MM.1S (cell line): ENCODE measurements around the gene ZNF692.

Source experiments
- CTCF ChIP-seq: fragments of 300-600 bp; sonication (generic); IDR thresholded peaks from 2 replicates; pipeline ENCODE4 v1.5.1; 2016; ENCODE audit warnings: antibody characterized with exemption, low read length, mixed read lengths
- EZH2 ChIP-seq: fragments of 300-600 bp; sonication (generic); optimal IDR thresholded peaks from 2 replicates; pipeline ENCODE3; 2017; ENCODE audit warnings: low read depth, mild to moderate bottlenecking, antibody characterized with exemption, low read length, mixed read lengths
- EZH2phosphoT487 ChIP-seq: fragments of 300-600 bp; sonication (generic); IDR thresholded peaks from 2 replicates; pipeline ENCODE4 v1.6.1; 2018; ENCODE audit warnings: antibody characterized with exemption, low read length

DNA sequence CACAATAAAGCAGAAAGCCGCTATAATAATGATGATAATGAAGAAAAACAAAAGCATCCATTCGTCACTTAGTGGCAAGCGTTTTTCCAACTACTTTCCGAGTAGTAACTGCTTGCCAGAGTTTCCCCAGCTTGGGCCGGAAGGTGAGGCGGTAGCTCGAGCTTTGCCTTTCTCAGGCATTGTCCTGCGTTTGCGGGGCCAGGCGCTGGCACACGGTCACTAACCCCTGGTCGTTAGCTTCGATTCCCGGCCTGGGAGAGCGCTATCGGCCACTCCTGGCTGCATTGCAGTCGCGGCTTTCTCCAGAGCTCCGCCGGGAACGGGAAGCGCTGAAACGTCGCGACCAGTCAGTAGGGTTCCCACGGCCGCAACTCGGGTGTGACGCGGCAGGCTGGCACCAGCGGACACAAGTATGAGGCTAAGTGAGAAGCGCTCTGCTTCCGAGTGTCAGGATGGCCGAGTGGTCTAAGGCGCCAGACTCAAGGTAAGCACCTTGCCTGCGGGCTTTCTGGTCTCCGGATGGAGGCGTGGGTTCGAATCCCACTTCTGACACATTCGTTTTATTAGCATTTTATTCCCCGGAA lies 14.6 kb upstream of the ZNF692 start:
- TF ChIP-seq CTCF (no peak), EZH2phosphoT487 (no peak), EZH2 (no peak)
